DMS53 (cell line): ENCODE measurements around the gene SPATA21.

Source experiments
- DNase-seq: peaks from one replicate; lab custom pipeline; 2025; lab: John Stamatoyannopoulos, UW

SPATA21 gene

DNA sequence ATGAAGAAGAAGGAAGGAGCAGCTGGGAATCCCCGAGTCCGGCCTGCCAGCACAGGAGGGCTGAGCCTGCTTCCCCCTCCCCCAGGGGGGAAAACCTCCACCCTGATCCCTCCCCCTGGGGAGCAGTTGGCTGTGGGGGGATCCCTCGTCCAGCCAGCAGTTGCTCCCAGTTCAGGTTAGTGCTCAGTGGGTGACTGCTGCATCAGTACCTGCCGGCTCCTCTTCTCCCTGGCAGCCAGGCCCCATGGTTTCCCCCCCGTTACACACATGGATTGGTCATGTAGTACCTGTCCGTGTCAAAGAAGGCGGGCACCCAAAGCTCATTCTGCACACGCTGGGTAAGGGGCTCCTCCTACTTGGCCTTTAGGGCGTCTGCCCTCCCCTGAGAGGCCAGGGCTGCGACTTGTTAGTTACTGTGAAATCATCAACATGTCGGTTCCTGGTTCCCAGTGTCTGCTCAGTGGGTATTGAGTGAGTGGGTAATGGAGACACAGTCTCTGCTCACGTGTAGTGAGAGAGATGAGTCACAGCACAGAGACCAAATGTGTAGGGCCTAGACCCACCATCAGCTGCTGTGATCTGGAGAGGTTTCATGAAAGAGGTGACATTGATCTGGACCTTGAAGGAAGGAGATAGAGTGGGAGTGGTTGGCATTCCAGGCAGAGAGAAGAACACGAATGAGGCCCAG lies 14.8 kb upstream of the SPATA21 start:
- no peak for DNase-seq

DNA sequence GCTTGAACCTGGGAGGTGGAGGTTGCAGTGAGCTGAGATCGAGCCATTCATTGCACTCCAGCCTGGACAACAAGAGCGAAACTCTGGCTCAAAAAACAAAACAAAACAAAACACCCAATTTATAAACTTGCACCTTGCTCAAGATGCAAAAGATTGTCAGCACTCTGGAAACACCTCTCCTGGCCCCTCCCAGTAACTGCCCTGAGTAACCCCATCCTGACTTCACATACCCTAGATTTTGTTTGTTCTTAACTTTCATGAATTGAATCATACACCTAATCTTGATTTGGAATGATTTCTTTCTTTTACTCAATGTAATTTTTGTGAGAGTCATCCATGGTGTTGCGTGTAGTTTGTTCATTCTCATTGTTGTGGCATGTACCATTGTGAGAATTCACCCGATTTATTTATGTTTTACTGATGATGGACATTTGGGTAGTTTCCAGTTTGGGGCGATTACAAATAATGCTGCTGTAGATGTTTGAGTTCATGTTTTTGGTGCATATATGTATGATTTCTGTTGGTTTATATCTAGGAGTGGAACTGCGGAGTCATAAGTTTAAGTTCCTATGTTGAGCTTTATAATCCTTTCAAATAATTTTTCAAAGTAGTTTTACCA lies 13.7 kb upstream of the SPATA21 start:
- DNase-seq, result no peak

DNA sequence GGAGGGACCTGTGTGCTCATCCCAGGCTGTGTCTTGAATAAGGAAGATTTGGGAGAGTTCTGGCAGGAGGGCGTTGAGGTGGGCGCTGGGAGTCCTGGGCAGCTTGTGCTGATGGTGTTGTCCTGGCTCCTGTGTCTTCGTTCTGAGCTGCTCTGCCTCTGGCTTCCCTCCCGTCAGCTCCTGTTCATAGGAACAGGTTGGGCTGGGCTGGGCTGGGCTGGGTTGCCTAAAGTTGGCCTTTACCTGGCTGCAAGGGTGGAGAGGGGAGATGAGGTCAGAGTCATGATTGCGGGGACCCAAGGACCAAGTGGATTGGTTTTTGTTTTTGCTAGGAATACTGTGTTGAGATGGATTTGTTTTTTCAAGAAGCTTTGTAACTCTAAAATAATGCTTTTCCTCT lies 12.4 kb upstream of the SPATA21 start:
- no peak for DNase-seq

DNA sequence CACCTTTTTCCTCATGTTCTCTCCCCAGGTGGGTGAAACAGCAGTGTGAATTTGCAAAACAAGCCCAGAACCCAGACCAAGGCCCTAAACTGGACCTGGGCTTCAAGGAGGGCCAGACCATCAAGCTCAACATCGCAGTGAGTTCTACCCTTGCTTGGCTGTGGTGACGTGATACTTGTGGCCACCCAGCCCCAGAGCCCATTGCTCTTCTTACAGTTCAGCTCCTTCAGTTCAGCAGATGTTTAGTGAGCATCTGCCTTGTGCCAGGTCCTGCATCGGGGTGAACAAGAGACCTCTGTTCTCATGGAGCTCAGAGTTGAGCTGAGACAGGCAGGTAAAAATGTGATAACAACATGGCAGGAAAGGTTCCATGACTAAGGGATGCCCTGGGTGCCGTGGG lies 11.8 kb upstream of the SPATA21 start:
- no peak for DNase-seq

DNA sequence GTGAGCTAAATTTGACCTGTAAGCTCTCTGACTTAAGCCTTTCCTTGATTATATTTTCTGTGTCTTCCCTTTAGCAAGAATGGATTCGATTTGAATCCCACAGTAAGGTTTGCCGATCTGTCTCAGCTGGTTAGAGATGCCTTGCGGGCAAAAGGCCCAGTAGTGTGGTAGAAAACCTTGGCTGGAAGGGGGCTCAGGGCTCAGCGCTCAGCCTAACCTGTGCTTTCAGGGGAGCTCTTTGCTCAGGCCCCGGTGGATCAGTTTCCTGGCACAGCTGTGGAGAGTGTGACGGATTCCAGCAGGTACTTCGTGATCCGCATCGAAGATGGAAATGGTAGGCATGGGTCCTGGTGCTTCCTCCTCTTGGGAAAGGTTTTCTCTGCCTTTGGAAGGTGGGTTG lies 10.4 kb upstream of the SPATA21 start:
- no peak for DNase-seq

DNA sequence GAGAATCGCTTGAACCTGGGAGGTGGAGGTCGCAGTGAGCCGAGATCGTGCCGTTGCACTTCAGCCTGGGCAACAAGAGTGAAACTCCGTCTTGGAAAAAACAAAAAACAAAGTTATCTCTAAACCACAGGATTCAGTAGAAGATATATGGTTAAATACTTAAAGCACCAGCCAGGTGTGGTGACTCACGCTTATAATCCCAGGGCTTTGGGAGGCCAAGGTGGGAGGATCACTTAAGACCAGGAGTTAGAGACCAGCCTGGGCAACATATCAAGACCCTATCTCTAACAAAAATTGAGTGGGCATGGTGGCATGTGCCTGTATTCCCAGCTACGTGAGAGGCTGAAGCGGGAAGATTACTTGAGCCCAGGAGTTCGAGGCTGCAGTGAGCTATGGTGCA lies 8.9 kb upstream of the SPATA21 start:
- DNase-seq, result no peak

DNA sequence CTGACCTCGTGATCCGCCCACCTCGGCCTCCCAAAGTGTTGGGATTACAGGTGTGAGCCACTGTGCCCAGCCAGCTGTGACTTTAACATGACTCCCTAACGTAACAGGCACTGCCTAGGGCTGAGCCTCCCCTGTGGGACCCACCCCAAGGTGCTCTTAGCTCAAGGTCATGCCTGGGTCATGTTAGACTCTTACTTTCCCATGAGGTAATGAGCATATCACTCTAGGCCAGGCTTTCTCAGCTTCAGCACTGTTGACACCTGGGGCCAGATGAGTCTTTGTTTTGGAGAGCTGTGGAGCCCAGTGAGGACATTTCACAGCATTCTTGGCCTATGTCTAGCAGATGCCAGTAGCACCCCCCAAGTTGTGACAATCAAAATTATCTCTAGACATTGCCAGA lies 7.8 kb upstream of the SPATA21 start:
- DNase-seq, result no peak

DNA sequence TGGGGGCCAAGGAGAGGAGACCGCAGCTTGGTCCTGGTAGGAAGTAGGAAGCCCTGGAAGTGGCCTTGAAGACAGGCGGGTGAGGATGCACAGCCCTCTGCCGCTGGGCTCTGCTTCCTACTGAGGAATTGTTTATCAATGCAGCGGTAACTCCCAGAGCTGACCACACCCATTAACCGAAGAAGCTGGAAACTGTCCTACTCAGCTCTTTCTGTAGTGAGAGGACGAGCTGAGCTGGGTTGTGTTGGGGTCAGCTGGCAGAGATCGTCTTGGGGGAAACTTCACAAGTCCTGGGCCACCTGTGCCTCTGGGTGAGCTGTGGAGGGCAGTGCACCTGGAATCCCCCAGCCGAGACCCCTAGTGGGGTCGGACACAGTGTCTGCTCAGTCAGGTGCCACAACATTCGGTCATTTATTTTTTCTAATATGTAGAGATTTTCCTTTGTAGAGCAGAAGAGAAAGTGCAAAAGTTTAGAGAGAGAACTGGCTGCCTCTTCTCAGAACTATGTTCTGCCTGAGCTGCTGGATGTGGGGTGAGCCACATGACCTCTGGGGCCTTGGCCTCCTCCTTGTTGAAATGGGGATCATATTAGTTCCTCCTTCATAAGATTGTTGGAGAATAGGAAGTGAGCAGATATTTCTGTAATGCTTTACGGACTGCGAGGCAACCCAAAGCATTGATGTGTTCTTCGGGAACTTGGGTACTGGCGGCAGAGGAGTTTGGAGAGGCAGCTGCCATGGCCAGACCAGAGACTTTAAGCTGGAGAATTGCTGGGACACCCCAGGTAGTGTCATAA lies 6.9 kb upstream of the SPATA21 start:
- DNase-seq, result no peak

DNA sequence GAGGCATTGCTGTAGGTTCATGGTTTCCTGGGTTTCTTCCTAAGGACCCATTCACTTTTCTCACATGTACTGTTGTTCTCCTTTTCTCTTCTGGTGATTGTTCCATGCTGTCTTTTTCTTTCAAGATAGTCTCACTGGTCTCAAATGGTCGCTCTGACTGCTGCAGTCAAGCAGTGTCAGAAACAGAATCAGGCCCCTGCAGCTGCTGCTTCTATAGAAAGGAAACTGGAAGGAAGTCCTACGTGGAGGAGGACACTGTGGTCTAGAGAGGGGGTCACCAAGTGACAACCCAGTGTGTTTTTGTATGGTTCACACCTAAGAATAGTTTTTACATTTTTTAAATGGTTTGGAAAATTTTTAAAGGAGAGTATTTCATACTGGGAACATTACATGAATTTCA lies 5.7 kb upstream of the SPATA21 start:
- DNase-seq, result no peak

DNA sequence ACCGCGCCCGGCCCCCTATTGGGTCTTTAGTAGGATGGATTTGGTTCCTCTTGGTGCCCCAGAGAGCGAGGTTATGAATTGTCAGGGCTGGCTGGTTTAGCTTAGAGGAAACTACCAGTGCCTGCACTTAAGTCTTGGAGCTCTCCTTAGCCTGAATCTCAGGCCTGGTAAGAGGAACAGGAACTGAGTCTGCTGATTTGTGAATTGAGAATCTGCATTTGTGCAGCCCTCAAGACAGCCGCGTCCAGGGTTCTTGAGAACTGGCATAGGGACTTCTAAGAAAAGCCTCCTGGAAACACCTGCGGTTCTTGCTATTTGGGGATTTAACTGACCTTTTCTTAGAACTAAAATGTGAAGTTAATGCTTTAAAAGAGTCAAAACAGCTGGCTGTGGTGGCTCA lies 5.0 kb upstream of the SPATA21 start:
- no peak for DNase-seq

DNA sequence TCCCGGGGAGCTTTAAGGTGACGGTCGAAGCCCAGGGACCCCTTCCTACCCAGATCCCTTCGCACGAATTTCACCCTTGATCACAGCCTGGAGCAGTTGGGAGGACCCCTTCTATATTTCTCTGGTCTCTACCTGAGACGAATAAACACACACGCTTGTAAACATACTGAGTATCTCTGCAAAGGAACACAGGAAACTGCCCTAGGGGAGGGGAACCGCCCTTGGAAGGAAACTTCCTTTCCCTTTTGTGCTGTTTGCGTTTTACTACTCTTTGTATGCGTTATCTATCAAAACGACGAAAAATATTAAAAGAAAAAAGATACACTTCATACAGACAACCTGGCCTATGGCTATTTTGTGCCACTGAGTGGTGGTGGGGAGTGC lies 4.0 kb upstream of the SPATA21 start:
- DNase-seq, result peak; percentile 58

DNA sequence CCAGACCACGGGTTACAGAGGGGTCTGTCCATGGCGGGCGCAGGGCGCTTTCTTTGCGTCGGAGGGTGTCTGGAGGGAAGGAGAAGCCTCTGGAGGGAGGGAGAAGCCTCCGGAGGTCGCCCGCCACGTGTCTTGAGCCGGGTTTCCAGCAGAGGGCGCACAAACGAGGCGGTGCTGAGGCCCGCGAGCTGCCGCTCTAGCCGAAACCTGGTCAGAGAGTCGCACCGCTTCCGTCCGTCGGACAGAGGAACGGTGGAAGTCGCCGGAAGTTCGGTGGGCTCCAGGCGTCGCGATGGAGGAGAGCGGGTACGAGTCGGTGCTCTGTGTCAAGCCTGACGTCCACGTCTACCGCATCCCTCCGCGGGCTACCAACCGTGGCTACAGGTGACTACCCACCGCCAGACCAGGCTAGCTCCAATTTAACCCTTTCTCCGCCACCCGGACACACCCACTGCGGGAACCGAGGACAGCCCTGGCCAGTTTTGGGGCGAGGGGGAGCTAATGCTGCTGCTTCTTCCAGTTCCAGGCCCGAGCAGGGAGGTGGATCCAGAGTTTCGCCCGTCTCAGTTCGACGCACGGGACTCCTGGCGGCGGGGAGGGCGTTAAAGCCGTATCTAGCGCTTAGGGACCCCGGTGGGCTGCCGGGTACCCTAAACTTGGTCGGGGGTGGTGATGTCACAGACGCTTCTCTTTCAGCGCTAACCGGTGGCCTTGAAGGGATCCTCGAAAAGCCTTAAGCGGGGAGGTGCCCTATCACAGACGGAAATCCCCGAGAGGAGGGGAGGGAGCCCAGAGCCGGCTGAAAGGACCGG lies 3.5 kb upstream of the SPATA21 start, which contains the start of gene NECAP2:
Gene NECAP2 (plus strand): TSS at position 255 of the 812 bp plus-strand sequence. CDS start 38 bp downstream, at position 293.
- peak; percentile 98 for DNase-seq

DNA sequence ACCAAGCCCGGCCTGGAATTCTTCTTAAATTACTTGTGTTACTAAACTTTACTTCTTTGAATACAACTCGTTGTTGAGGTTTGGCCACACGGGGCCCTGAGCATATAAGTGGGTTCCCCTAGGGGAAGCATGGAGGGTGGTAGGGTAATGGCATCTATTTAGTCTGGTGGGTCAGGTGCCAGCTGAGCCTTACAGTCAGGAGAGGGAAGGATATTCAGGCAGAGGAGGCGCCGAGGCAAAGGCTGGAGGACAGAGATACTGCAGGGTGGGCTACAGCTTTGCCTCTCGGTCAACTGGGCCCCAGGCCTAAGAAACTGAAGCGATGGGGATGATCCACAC lies 2.9 kb upstream of the SPATA21 start:
- DNase-seq, result peak; percentile 79

DNA sequence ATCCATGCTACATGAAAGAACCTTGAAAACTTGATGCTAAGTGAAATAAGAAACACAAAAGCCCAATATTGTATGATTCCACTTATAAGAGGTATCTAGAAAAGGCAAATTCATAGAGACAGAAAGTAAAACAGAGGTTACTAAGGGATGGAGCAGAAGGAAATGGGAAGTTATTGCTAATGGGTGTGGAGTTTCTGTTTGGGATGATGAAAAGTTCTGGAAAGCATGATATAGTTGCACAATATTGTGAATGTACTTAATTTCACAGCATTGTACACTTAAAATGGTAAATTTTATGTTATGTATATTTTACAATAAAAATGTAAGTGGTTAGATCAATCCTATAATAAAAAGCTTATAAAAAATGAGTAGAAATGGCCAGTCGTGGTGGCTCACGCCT lies 1.7 kb upstream of the SPATA21 start:
- DNase-seq, result no peak

DNA sequence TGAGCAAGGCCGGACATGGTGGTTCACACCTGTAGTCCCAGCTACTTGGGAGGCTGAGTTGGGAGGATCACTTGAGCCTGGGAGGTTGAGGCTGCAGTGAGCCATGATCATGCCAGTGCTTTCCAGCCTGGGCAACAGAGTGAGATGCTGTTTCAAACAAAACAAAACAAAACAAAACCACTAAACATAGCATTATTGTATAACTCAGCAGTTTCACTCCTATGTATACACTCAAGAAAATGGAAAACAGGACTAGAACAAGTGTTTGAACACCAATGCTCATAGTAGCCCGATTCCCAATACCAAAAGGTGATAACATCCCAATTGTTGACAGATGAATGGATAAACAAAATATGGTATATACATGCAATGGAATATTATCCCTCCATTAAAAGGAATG lies 1.3 kb upstream of the SPATA21 start:
- no peak for DNase-seq

DNA sequence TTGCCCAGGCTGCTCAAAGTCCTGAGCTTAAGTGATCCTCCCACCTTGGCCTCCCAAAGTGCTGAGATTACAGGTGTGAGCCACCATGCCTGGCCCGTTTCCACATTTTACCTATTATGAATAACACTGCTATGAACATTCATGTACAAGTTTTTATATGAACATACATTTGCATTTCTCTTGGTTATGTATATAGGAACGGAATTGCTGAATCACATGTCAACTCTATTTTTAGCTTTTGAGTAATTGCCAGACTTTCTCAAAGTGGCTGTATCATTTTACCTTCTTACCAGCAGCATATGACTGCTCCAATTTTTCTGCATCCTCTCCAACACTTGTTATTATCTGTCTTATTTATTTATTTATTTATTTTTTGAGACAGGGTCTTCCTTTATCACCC lies 2.7 kb downstream of the SPATA21 start:
- DNase-seq, result peak; percentile 39

DNA sequence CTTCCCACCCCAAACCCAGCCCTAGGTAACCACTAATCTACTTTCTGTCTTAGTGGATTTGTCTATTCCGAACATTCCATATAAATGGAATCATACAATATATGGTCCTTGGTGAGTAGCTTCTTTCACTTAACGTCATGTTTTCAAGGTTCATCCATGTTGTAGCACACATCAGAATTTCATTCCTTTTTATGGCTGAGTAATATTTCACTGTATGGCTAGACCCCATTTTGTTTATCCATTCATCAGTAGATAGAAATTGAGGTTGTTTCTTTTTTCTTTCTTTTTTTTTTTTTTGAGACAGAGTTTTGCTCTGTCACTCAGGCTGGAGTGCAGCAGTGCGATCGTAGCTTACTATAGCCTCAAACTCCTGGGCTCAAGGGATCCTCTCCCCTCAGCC lies 3.2 kb downstream of the SPATA21 start:
- no peak for DNase-seq

DNA sequence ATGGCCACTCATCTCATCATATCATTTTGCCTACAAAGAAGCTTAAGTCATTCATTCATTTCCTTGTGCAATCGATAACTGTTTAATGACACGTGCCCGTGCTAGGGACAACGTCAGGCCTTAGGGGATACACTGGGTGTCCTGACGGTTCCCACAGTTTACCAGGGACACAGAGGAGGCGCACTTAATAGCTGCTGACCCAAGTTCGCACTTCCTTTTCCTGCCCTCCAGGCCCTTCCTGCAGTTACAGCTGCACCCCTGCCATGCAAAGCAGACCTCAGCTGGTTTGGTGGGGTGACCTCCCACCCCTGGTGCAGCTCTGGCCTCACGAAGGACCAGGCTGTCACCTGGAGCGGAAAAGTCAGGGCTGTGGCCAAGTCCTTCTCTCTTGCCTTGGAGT lies 4.2 kb downstream of the SPATA21 start:
- DNase-seq, result no peak

DNA sequence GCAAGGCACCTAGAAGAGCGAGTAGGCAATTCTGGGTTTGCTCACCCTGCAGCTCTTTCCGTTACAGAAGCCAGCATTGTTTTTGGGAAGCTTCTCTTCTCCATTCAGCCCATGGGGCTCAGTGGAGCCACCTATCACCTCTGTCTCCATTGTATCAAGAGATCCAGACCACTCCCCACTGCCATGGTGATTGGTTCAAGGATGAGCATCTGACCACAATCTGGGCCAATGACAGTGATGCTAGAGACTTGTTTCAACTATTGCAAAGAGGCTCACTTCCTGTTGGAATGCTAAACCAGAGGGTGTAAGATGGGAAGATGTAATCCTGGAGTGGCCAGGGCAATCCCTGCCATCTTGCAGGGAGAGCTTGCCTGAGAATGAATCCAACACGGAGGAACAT lies 6.6 kb downstream of the SPATA21 start:
- DNase-seq, result peak; percentile 26

DNA sequence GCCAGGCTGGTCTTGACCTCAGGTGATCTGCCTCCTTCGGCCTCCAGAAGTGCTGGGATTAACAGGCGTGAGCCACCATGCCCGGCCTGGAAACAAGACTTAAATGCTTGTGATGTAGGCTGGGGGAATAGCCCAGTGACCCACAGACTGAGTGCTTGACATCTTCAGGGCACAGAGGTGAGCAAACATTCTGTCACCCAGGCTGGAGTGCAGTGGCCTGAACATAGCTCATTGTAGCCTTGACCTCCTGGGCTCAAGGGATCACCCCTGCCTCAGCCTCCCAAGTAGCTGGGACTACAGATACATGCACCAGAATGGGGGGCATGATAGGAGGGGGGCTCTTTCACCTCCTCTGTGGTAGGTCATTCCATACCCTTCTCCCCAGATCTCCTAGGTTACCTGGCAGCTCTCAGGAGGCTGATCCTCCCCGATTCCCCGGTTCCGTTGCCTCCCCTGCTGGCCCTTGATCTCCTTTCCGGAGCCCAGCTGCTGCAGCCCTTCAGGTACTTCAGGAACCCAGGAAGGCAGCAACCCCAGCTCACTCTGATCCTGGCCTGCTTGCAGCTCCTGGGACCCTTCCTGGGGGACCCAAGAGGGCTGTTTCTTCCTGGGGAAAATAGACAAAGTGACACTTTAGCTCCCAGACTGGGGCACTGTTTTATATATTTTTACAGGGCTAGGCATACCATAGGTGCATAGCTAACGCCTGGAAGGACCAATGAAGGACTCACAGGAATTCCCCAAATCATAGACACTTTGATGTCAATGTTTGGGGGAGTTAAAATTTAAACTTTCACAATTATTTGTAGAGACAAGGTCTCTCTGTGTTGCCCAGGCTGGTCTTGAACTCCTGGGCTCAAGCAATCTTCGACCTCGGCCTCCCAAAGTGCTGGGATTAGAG lies 11.8 kb downstream of the SPATA21 start:
- no peak for DNase-seq

DNA sequence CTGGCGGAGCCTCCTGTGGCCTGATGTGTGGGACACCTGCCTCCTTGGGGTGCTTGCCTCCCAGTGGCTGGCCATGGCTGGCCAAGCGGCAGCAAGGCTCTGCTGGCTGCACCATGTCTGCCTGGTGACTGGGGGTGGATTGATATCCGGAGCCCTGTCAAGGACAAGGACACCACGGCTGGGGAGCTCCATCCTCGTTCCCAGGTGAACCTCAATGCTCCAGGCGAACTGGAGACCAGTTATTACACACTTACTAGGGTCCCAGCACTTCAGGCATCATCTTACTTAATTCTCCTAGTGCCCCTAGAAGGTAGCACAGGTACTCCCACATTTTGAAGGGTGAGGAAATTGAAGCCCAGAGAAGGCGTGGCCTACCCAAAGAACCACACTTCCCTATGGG lies 15.2 kb downstream of the SPATA21 start:
- no peak for DNase-seq
